ENCODE results near the gene EGFLAM. TPM values are rescaled to one million over a fixed set of nuclear protein-coding genes. Genes with fewer than 3 reads are reported as not detected.

The EGFLAM gene
- total RNA-seq (2022) = 9.3 and 11.5 TPM in 2 replicates
- Bru-seq, nascent RNA = percentile 25 among the genes with signal in this experiment
- BruChase-seq, experiment 1, labeled RNA remaining after a 6-hour chase = percentile 18 among the genes with signal in this experiment
- percentile 20 among the genes with signal in this experiment for BruChase-seq, experiment 2, labeled RNA remaining after a 2-hour chase
- long read RNA-seq, transcript EGFLAM-205 (6 exons, 1,299 nt) = major isoform, 13 of 15 reads
- long read RNA-seq, partial matches to known transcripts = 0 of 15 reads
- long read RNA-seq, other reads (novel, unspliced or antisense) = 2 of 15 reads

- intact Hi-C loops (cut with micrococcal nuclease) = no loop called here
- no peaks in the 10 kb centered on the region for H3K4me1 Mint-ChIP-seq (ENCODE audit: insufficient read depth, unreplicated experiment)
- no peaks in the 10 kb centered on the region for H3K36me3 Mint-ChIP-seq (ENCODE audit: insufficient read depth, unreplicated experiment)
- no peak for TF ChIP-seq CTCF (IDR thresholded peaks at IDR 0.05; ENCODE audit: unreplicated experiment)
- ChIA-PET POLR2A (interaction anchor here (0.5 kb wide), 1 partner anchor 11 kb away, joined by 3 read pairs; no protein-coding TSS in a partner anchor), CTCF (interaction anchor here (0.7 kb wide), 1 partner anchor 706 kb away, joined by 4 read pairs; no protein-coding TSS in a partner anchor)
- H3K4me3 Mint-ChIP-seq (ENCODE audit: unreplicated experiment) = peak within 1 kb of the TSS; percentile 57
- peaks cover 45% of the 10 kb centered on the region for H3K27me3 Mint-ChIP-seq (ENCODE audit: insufficient read depth, unreplicated experiment)
- peak; percentile 6 for DNase-seq (ENCODE audit: unreplicated experiment)
- H3K9me3 Mint-ChIP-seq (ENCODE audit: unreplicated experiment) = no peaks in the 10 kb centered on the region
- H3K27ac Mint-ChIP-seq (ENCODE audit: low read depth, unreplicated experiment) = no peak within 1 kb of the TSS
- no TSS peak for BruUV-seq (replicated peaks)
These were observed at the start of gene EGFLAM for GRCh38 chr5:38258319-38259061. TSS of gene EGFLAM (plus strand) at chr5:38258559. CDS start at chr5:38258755, 196 bp downstream.

- BruUV-seq (replicated peaks) = no TSS peak
- Mint-ChIP-seq H3K36me3 (ENCODE audit: insufficient read depth, unreplicated experiment) (no peaks in the 10 kb centered on the region), H3K9me3 (ENCODE audit: unreplicated experiment) (no peaks in the 10 kb centered on the region), H3K4me3 (ENCODE audit: unreplicated experiment) (no peak overlapping the region), H3K27me3 (ENCODE audit: insufficient read depth, unreplicated experiment) (peaks cover 44% of the 10 kb centered on the region), H3K27ac (ENCODE audit: low read depth, unreplicated experiment) (no peak overlapping the region), H3K4me1 (ENCODE audit: insufficient read depth, unreplicated experiment) (peaks cover 11% of the 10 kb centered on the region)
- ChIA-PET CTCF (interaction anchor here (0.5 to 2.2 kb wide), 24 partner anchors 10 to 797 kb away, joined by 3 to 7 read pairs (median 3); no protein-coding TSS in a partner anchor), POLR2A (interaction anchor here (0.7 kb wide), 1 partner anchor 9 kb away, joined by 4 read pairs; no protein-coding TSS in a partner anchor)
- DNase-seq (ENCODE audit: unreplicated experiment) = peak; percentile 66
- TF ChIP-seq CTCF (IDR thresholded peaks at IDR 0.05; ENCODE audit: unreplicated experiment) = peak; percentile 77
- intact Hi-C loops (cut with micrococcal nuclease) = loop anchor here (2.0 to 10.0 kb wide), 6 partner anchors 58 to 716 kb away; no protein-coding TSS in a partner anchor
These were observed 49.5 kb upstream of the EGFLAM start for GRCh38 chr5:38208782-38209378.

GRCh38 chr5:38210676-38211353 lies 47.5 kb upstream of the EGFLAM start:
- Mint-ChIP-seq H3K9me3 (ENCODE audit: unreplicated experiment) (no peaks in the 10 kb centered on the region), H3K27ac (ENCODE audit: low read depth, unreplicated experiment) (no peak overlapping the region), H3K27me3 (ENCODE audit: insufficient read depth, unreplicated experiment) (peaks cover 25% of the 10 kb centered on the region), H3K36me3 (ENCODE audit: insufficient read depth, unreplicated experiment) (no peaks in the 10 kb centered on the region), H3K4me3 (ENCODE audit: unreplicated experiment) (no peak overlapping the region), H3K4me1 (ENCODE audit: insufficient read depth, unreplicated experiment) (peaks cover 11% of the 10 kb centered on the region)
- intact Hi-C loops (cut with micrococcal nuclease) = no loop called here
- no peak for DNase-seq (ENCODE audit: unreplicated experiment)
- CTCF ChIA-PET = interaction anchor here (0.7 to 1.2 kb wide), 3 partner anchors 11 to 599 kb away, joined by 3 to 4 read pairs (median 4); no protein-coding TSS in a partner anchor
- BruUV-seq (replicated peaks) = no TSS peak
- no peak for TF ChIP-seq CTCF (IDR thresholded peaks at IDR 0.05; ENCODE audit: unreplicated experiment)
- POLR2A ChIA-PET = no interaction called here

Data from MCF 10A (cell line).